Hypothalamus (tissue), 51 donors: ENCODE data around the gene NKAIN4.

ENCODE experiments used
- DNase-seq, 51 donors: peaks; one replicate each; lab custom pipeline; 2025; lab: John Stamatoyannopoulos, UW

NKAIN4 gene

GRCh38 chr20:63254232-63254605, at the start of gene NKAIN4:
TSS of gene NKAIN4 (minus strand) at chr20:63254463. CDS start at chr20:63254450, 13 bp downstream.
- peak in 6 of 51 donors; percentile 12 to 51 (median 28) for DNase-seq

- no peak for DNase-seq
Measured at GRCh38 chr20:63303095-63303666, 48.9 kb upstream of the NKAIN4 start.

- no peak for DNase-seq
Measured at GRCh38 chr20:63301671-63302070, 47.4 kb upstream of the NKAIN4 start.

GRCh38 chr20:63298731-63299312, 44.6 kb upstream of the NKAIN4 start:
- DNase-seq, result no peak

- no peak for DNase-seq
Measured at GRCh38 chr20:63297796-63298572, 43.7 kb upstream of the NKAIN4 start.

GRCh38 chr20:63297371-63297781, 43.1 kb upstream of the NKAIN4 start:
- no peak for DNase-seq

GRCh38 chr20:63296531-63297299, 42.5 kb upstream of the NKAIN4 start:
- peak in 12 of 51 donors; percentile 10 to 43 (median 33) for DNase-seq

GRCh38 chr20:63295846-63296245, 41.6 kb upstream of the NKAIN4 start:
- no peak for DNase-seq

GRCh38 chr20:63295422-63295821, 41.2 kb upstream of the NKAIN4 start:
- DNase-seq, result peak in 2 of 51 donors; percentile 32 to 43

GRCh38 chr20:63295018-63295417, 40.8 kb upstream of the NKAIN4 start:
- no peak for DNase-seq

GRCh38 chr20:63294536-63294900, 40.3 kb upstream of the NKAIN4 start:
- no peak for DNase-seq

GRCh38 chr20:63293871-63294535, 39.7 kb upstream of the NKAIN4 start:
- DNase-seq, result no peak

GRCh38 chr20:63293456-63293855, 39.2 kb upstream of the NKAIN4 start:
- DNase-seq, result no peak

GRCh38 chr20:63292904-63293303, 38.6 kb upstream of the NKAIN4 start, which contains the start of gene COL20A1:
TSS of gene COL20A1 (plus strand) at chr20:63293186. CDS start at chr20:63295108, 1,922 bp downstream.
- no peak for DNase-seq

- DNase-seq, result no peak
Measured at GRCh38 chr20:63292292-63292701, 38.0 kb upstream of the NKAIN4 start.

- no peak for DNase-seq
Measured at GRCh38 chr20:63291811-63292210, 37.5 kb upstream of the NKAIN4 start.

- DNase-seq, result peak in 7 of 51 donors; percentile 8 to 41 (median 17)
Measured at GRCh38 chr20:63290677-63291472, 36.6 kb upstream of the NKAIN4 start.

- DNase-seq, result no peak
Measured at GRCh38 chr20:63290136-63290676, 35.9 kb upstream of the NKAIN4 start.
